Activated CD8-positive, alpha-beta T cell treated with anti-CD3 and anti-CD28 coated beads, Interleukin-2, amount 10 ng/mL, durations not matched to agents 7 days and 5 days (primary cell): ENCODE measurements around the gene PSEN2. TPM values are rescaled to one million over a fixed set of nuclear protein-coding genes. Genes with fewer than 3 reads are reported as not detected.
A peak's percentile ranks its signal among the peaks of the same experiment; 100 is the strongest.
"Not testable (repeated sequence)": the region's sequence is repeated elsewhere in the genome, so short reads cannot be mapped to it uniquely, and the experiment has no call there.

Experiments
- ATAC-seq: fragments of 150-1000 bp; cut with Tn5 transposase; one replicate; pipeline ENCODE4 v1.10.0; 2021; ENCODE audit warnings: moderate library complexity
- CTCF ChIA-PET: fragments of 350-600 bp; sonication (Branson Sonifier 250); formaldehyde crosslinking; loops from one replicate; lab custom pipeline; 2021; ENCODE audit warnings: antibody characterized with exemption; lab: Charles Lee
- POLR2A ChIA-PET: fragments of 350-600 bp; sonication (Branson Sonifier 250); formaldehyde crosslinking; loops from one replicate; lab custom pipeline; 2021; ENCODE audit warnings: antibody characterized with exemption; lab: Charles Lee
- DNase-seq: peaks from one replicate; pipeline ENCODE4 v3.0.0-alpha.2; 2020
- H3K27ac Mint-ChIP-seq: one replicate; pipeline ENCODE4 v1.8.0; 2021; ENCODE audit warnings: mild to moderate bottlenecking, mixed read lengths
- H3K27me3 Mint-ChIP-seq: one replicate; pipeline ENCODE4 v1.8.0; 2021; ENCODE audit warnings: low read depth, mixed read lengths
- H3K36me3 Mint-ChIP-seq: one replicate; pipeline ENCODE4 v1.8.0; 2021; ENCODE audit warnings: low read depth, mixed read lengths
- H3K4me1 Mint-ChIP-seq: one replicate; pipeline ENCODE4 v1.8.0; 2021; ENCODE audit warnings: low read depth, mixed read lengths
- H3K4me3 Mint-ChIP-seq: one replicate; pipeline ENCODE4 v1.8.0; 2021; ENCODE audit warnings: mild to moderate bottlenecking, mixed read lengths
- H3K9me3 Mint-ChIP-seq: one replicate; pipeline ENCODE4 v1.8.0; 2022; ENCODE audit warnings: mixed read lengths; ENCODE audit not compliant: insufficient read depth
- total RNA-seq, 2 experiments: library from RNA; stranded (reverse); gene quantifications; one replicate each; pipeline ENCODE4 v1.2.3, GENCODE V29; 2021

The PSEN2 gene
- total RNA-seq, 2 experiments from 2014 or later: 3.0 to 3.6 TPM

- POLR2A ChIA-PET, ATAC-seq, DNase-seq, H3K27me3 Mint-ChIP-seq, H3K4me3 Mint-ChIP-seq, CTCF ChIA-PET, H3K4me1 Mint-ChIP-seq, H3K27ac Mint-ChIP-seq, H3K36me3 Mint-ChIP-seq: not testable (repeated sequence)
- peaks cover 21% of the 10 kb centered on the region for H3K9me3 Mint-ChIP-seq
These were observed 59.1 kb downstream of the PSEN2 start for GRCh38 chr1:226929260-226930111.

GRCh38 chr1:226934483-226935237 lies 64.2 kb downstream of the PSEN2 start:
- Mint-ChIP-seq H3K27me3 (no peaks in the 10 kb centered on the region), H3K4me1 (peaks cover 16% of the 10 kb centered on the region), H3K36me3 (peaks cover 13% of the 10 kb centered on the region), H3K27ac (no peak overlapping the region), H3K4me3 (no peak overlapping the region), H3K9me3 (peaks cover 37% of the 10 kb centered on the region)
- POLR2A ChIA-PET: no interaction called here
- CTCF ChIA-PET: no interaction called here
- no peak for ATAC-seq
- DNase-seq: no peak

- no peak for DNase-seq
- ATAC-seq: no peak
- CTCF ChIA-PET: interaction anchor here (1.3 to 2.1 kb wide), 3 partner anchors 13 to 26 kb away, joined by 3 to 4 read pairs (median 4); no protein-coding TSS in a partner anchor
- POLR2A ChIA-PET: interaction anchor here (0.7 to 4.3 kb wide), 9 partner anchors 8 to 876 kb away, joined by 3 to 26 read pairs (median 3); no protein-coding TSS in a partner anchor
- Mint-ChIP-seq H3K9me3 (peaks cover 33% of the 10 kb centered on the region), H3K36me3 (peaks cover 13% of the 10 kb centered on the region), H3K27ac (peak overlapping the region; percentile 96), H3K4me3 (peak overlapping the region; percentile 84), H3K27me3 (no peaks in the 10 kb centered on the region), H3K4me1 (peaks cover 23% of the 10 kb centered on the region)
These were observed 67.7 kb downstream of the PSEN2 start for GRCh38 chr1:226937940-226938725.

- Mint-ChIP-seq H3K27me3 (no peaks in the 10 kb centered on the region), H3K4me3 (peak overlapping the region; percentile 84), H3K4me1 (peaks cover 25% of the 10 kb centered on the region), H3K27ac (peak overlapping the region; percentile 96), H3K9me3 (peaks cover 28% of the 10 kb centered on the region), H3K36me3 (peaks cover 13% of the 10 kb centered on the region)
- DNase-seq (no peak), ATAC-seq (no peak)
- CTCF ChIA-PET: interaction anchor here (0.7 to 2.1 kb wide), 3 partner anchors 13 to 939 kb away, joined by 3 to 4 read pairs (median 4); no protein-coding TSS in a partner anchor
- POLR2A ChIA-PET: interaction anchor here (0.6 to 4.3 kb wide), 12 partner anchors 8 to 1473 kb away, joined by 3 to 26 read pairs (median 4); partner anchors contain the start of gene ITPKB
These were observed 68.6 kb downstream of the PSEN2 start for GRCh38 chr1:226938903-226939437.

GRCh38 chr1:226939438-226940028 lies 69.1 kb downstream of the PSEN2 start:
- ATAC-seq (peak; percentile 36), DNase-seq (peak; percentile 77)
- Mint-ChIP-seq H3K36me3 (peaks cover 11% of the 10 kb centered on the region), H3K4me3 (peak overlapping the region; percentile 84), H3K27me3 (no peaks in the 10 kb centered on the region), H3K9me3 (peaks cover 23% of the 10 kb centered on the region), H3K4me1 (peaks cover 25% of the 10 kb centered on the region), H3K27ac (peak overlapping the region; percentile 96)
- CTCF ChIA-PET: interaction anchor here (0.7 to 2.1 kb wide), 4 partner anchors 14 to 939 kb away, joined by 3 to 5 read pairs (median 4); no protein-coding TSS in a partner anchor
- POLR2A ChIA-PET: interaction anchor here (0.6 to 4.3 kb wide), 17 partner anchors 8 to 1473 kb away, joined by 3 to 26 read pairs (median 4); partner anchors contain the start of gene ITPKB

- Mint-ChIP-seq H3K4me1 (peaks cover 25% of the 10 kb centered on the region), H3K9me3 (peaks cover 16% of the 10 kb centered on the region), H3K27me3 (no peaks in the 10 kb centered on the region), H3K4me3 (peak within 1 kb of the TSS; percentile 84), H3K36me3 (peaks cover 5% of the 10 kb centered on the region), H3K27ac (peak within 1 kb of the TSS; percentile 96)
- peak; percentile 97 for ATAC-seq
- POLR2A ChIA-PET: interaction anchor here (0.7 to 4.3 kb wide), 7 partner anchors 9 to 379 kb away, joined by 3 to 26 read pairs (median 3); no protein-coding TSS in a partner anchor
- DNase-seq: peak; percentile 99
- CTCF ChIA-PET: interaction anchor here (0.8 to 2.1 kb wide), 2 partner anchors 25 to 28 kb away, joined by 4 to 5 read pairs; no protein-coding TSS in a partner anchor
These were observed 69.8 kb downstream of the PSEN2 start, which contains the start of gene COQ8A for GRCh38 chr1:226940029-226940805. TSS of gene COQ8A (plus strand) at chr1:226940294. CDS start at chr1:226961386, 21,092 bp downstream.

- Mint-ChIP-seq H3K4me3 (peak overlapping the region; percentile 84), H3K4me1 (peaks cover 25% of the 10 kb centered on the region), H3K27me3 (no peaks in the 10 kb centered on the region), H3K36me3 (peaks cover 2% of the 10 kb centered on the region), H3K27ac (peak overlapping the region; percentile 76), H3K9me3 (peaks cover 11% of the 10 kb centered on the region)
- CTCF ChIA-PET: no interaction called here
- ATAC-seq (no peak), DNase-seq (no peak)
- POLR2A ChIA-PET: interaction anchor here (4.3 kb wide), 1 partner anchor 57 kb away, joined by 26 read pairs; no protein-coding TSS in a partner anchor
These were observed 70.3 kb downstream of the PSEN2 start for GRCh38 chr1:226940806-226941067.

GRCh38 chr1:226942392-226942791 lies 72.0 kb downstream of the PSEN2 start:
- DNase-seq: no peak
- Mint-ChIP-seq H3K4me1 (peaks cover 25% of the 10 kb centered on the region), H3K27me3 (no peaks in the 10 kb centered on the region), H3K9me3 (peaks cover 3% of the 10 kb centered on the region), H3K27ac (no peak overlapping the region), H3K36me3 (no peaks in the 10 kb centered on the region), H3K4me3 (no peak overlapping the region)
- no peak for ATAC-seq
- ChIA-PET CTCF (no interaction called here), POLR2A (no interaction called here)

- ChIA-PET CTCF (no interaction called here), POLR2A (no interaction called here)
- Mint-ChIP-seq H3K9me3 (no peaks in the 10 kb centered on the region), H3K36me3 (no peaks in the 10 kb centered on the region), H3K27ac (no peak overlapping the region), H3K27me3 (no peaks in the 10 kb centered on the region), H3K4me1 (peaks cover 18% of the 10 kb centered on the region), H3K4me3 (no peak overlapping the region)
- DNase-seq: peak; percentile 17
- ATAC-seq: no peak
These were observed 72.7 kb downstream of the PSEN2 start for GRCh38 chr1:226943156-226943555.

GRCh38 chr1:226943927-226944326 lies 73.5 kb downstream of the PSEN2 start:
- H3K27me3 Mint-ChIP-seq: no peaks in the 10 kb centered on the region
- no peak for ATAC-seq

More at GRCh38 chr1:226943927-226944326, 73.5 kb downstream of the PSEN2 start:
- Mint-ChIP-seq H3K27ac (no peak overlapping the region), H3K36me3 (no peaks in the 10 kb centered on the region), H3K4me3 (no peak overlapping the region), H3K4me1 (peaks cover 10% of the 10 kb centered on the region), H3K9me3 (no peaks in the 10 kb centered on the region)
- DNase-seq: no peak
- POLR2A ChIA-PET: no interaction called here
- CTCF ChIA-PET: no interaction called here
